Measurements from ENCODE around the gene P2RX7. TPM values are rescaled to one million over a fixed set of nuclear protein-coding genes. Genes with fewer than 3 reads are reported as not detected.
A peak's percentile ranks its signal among the peaks of the same experiment; 100 is the strongest.

The P2RX7 gene
- polyA plus RNA-seq, 3 donors = 12.3 to 66.3 (median 20.5) TPM

GRCh38 chr12:121237415-121237814 lies 104.7 kb downstream of the P2RX7 start:
- Histone ChIP-seq H3K36me3 (replicated peaks in 1 of 2; ENCODE audit: control insufficient read depth in 1 of 2, insufficient read depth in 2 of 2, low read length in 2 of 2) (peaks cover 59 to 73% of the 10 kb centered on the region in 2 donors), H3K27ac (ENCODE audit: low read depth in 1 of 2, low read length in 2 of 2) (no peak overlapping the region), H3K4me2 (replicated peaks; ENCODE audit: extremely low read depth, low read length, poor library complexity, severe bottlenecking) (no peak overlapping the region), H4K20me1 (ENCODE audit: insufficient read depth, low read length) (peaks cover 83% of the 10 kb centered on the region), H3K9me3 (replicated peaks in 1 of 2; ENCODE audit: control insufficient read depth in 1 of 2, insufficient read depth in 1 of 2, low read length in 2 of 2) (no peaks in the 10 kb centered on the region), H3K4me3 (replicated peaks in 1 of 3; ENCODE audit: low read depth in 2 of 3, low read length in 3 of 3) (no peak overlapping the region), H3K4me1 (ENCODE audit: control insufficient read depth in 1 of 2, insufficient read depth in 2 of 2, low read length in 2 of 2) (peaks cover 41% of the 10 kb centered on the region in 2 donors), H3K9ac (ENCODE audit: insufficient read depth, low read length, poor library complexity, severe bottlenecking) (no peak overlapping the region), H2AFZ (ENCODE audit: insufficient read depth, low read depth, low read length, poor library complexity, severe bottlenecking) (no peak overlapping the region), H3K27me3 (ENCODE audit: control insufficient read depth in 2 of 2, insufficient read depth in 2 of 2, low read length in 2 of 2) (no peaks in the 10 kb centered on the region), H3K79me2 (ENCODE audit: insufficient read depth, low read length) (peaks cover 12% of the 10 kb centered on the region)
- Mint-ChIP-seq H3K36me3 (peaks cover 58 to 75% of the 10 kb centered on the region in 2 donors), H3K4me3 (no peak overlapping the region), H3K27ac (peak overlapping the region in 1 of 7 donors; percentile 43), H3K4me1 (peaks cover 48% of the 10 kb centered on the region), H3K9me3 (peaks cover 0 to 3% (median 0%) of the 10 kb centered on the region in 7 donors), H3K27me3 (ENCODE audit: low read depth in 3 of 3) (peaks cover 0 to 2% (median 0%) of the 10 kb centered on the region in 3 donors)
- TF ChIP-seq, protein P1, sequence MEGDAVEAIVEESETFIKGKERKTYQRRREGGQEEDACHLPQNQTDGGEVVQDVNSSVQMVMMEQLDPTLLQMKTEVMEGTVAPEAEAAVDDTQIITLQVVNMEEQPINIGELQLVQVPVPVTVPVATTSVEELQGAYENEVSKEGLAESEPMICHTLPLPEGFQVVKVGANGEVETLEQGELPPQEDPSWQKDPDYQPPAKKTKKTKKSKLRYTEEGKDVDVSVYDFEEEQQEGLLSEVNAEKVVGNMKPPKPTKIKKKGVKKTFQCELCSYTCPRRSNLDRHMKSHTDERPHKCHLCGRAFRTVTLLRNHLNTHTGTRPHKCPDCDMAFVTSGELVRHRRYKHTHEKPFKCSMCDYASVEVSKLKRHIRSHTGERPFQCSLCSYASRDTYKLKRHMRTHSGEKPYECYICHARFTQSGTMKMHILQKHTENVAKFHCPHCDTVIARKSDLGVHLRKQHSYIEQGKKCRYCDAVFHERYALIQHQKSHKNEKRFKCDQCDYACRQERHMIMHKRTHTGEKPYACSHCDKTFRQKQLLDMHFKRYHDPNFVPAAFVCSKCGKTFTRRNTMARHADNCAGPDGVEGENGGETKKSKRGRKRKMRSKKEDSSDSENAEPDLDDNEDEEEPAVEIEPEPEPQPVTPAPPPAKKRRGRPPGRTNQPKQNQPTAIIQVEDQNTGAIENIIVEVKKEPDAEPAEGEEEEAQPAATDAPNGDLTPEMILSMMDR (IDR thresholded peaks at IDR 0.05) = no peak
- DNase-seq = no peak
- intact Hi-C loops (cut with micrococcal nuclease) = loop anchor here in 1 of 2 donors (10.0 kb wide), 1 partner anchor 233 kb away; no protein-coding TSS in a partner anchor
- 84% methylated on average over 7 of the region's 8 CpGs for WGBS (ENCODE audit: insufficient coverage)

Small RNAs within 50 kb of the gene (small RNA-seq; reads per million reads assigned to genes)
- gene AC079602.1 (ENCODE audit: insufficient read length, low read depth) (not detected), gene RF00156 (ENCODE audit: insufficient read length, low read depth) (not detected), gene Z98941.1 (ENCODE audit: insufficient read length, low read depth) (not detected)

Other genes starting within 250 kb of the P2RX7 start
- 10 to 100 TPM; 14.5 to 18.6 (median 18.5) TPM for gene SPPL3, start 228.5 kb upstream of the P2RX7 start, polyA plus RNA-seq
- under 1 TPM in 1 of 3 donors, not detected in 2; 0.03 TPM for gene HNF1A, start 154.3 kb upstream of the P2RX7 start, polyA plus RNA-seq
- 10 to 100 TPM in 1 of 3 donors, 1 to 10 TPM in 2; 7.2 to 10.9 (median 9.6) TPM for gene C12orf43, start 116.4 kb upstream of the P2RX7 start, polyA plus RNA-seq
- 10 to 100 TPM in 2 of 3 donors, 1 to 10 TPM in 1; 9.9 to 14.9 (median 13.4) TPM for gene OASL, start 93.6 kb upstream of the P2RX7 start, polyA plus RNA-seq
- gene P2RX4, start 77.3 kb downstream of the P2RX7 start, polyA plus RNA-seq = 10 to 100 TPM; 61.8 to 87.7 (median 74.7) TPM
- 10 to 100 TPM; 55.6 to 71.4 (median 71.0) TPM for gene CAMKK2, start 163.8 kb downstream of the P2RX7 start, polyA plus RNA-seq
- 100 to 1,000 TPM in 2 of 3 donors, 10 to 100 TPM in 1; 67.3 to 161 (median 114) TPM for gene ANAPC5, start 219.5 kb downstream of the P2RX7 start, polyA plus RNA-seq